Naive thymus-derived CD4-positive, alpha-beta T cell (primary cell): ENCODE measurements around the gene HOXB5. TPM values are rescaled to one million over a fixed set of nuclear protein-coding genes. Genes with fewer than 3 reads are reported as not detected.

ENCODE experiments used
- ATAC-seq: fragments of 150-1000 bp; cut with Tn5 transposase; 2 replicates; pipeline ENCODE4 v1.10.0; 2021; ENCODE audit warnings: mild to moderate bottlenecking, moderate library complexity
- CTCF ChIA-PET: fragments of 350-600 bp; sonication (Branson Sonifier 250); formaldehyde crosslinking; loops from one replicate; lab custom pipeline; 2021; ENCODE audit warnings: antibody characterized with exemption; lab: Charles Lee
- POLR2A ChIA-PET: fragments of 350-600 bp; sonication (Branson Sonifier 250); formaldehyde crosslinking; loops from one replicate; lab custom pipeline; 2021; ENCODE audit warnings: antibody characterized with exemption, inconsistent platforms; lab: Charles Lee
- DNase-seq, 9 donors: peaks; one replicate each; pipeline versions ENCODE4 v3.0.0 to v3.0.0-alpha.2; 2020 to 2022; ENCODE audit warnings: mixed read lengths in 1 of 9
- H3K27ac ChIP-seq: one replicate; pipeline ENCODE4 v1.7.0; 2013; ENCODE audit warnings: mild to moderate bottlenecking, low read depth, low read length, moderate library complexity
- H3K27me3 ChIP-seq, 2 donors: one replicate each; pipeline ENCODE4 v1.7.0; 2013; ENCODE audit warnings: low read length in 2 of 2, mild to moderate bottlenecking in 2 of 2, moderate library complexity in 2 of 2; ENCODE audit not compliant: control insufficient read depth in 2 of 2, insufficient read depth in 2 of 2
- H3K36me3 ChIP-seq, 3 experiments: 1 replicate in 2 of 3; 2 replicates in 1 of 3; pipeline ENCODE4 v1.7.0; 2013; ENCODE audit warnings: low read length in 3 of 3, mild to moderate bottlenecking in 3 of 3, moderate library complexity in 1 of 3; ENCODE audit not compliant: insufficient read depth in 3 of 3, control insufficient read depth in 2 of 3
- H3K4me1 ChIP-seq, 2 donors: one replicate each; pipeline ENCODE4 v1.7.0; 2013; ENCODE audit warnings: low read length in 2 of 2, mild to moderate bottlenecking in 2 of 2, moderate library complexity in 1 of 2; ENCODE audit not compliant: control insufficient read depth in 2 of 2, insufficient read depth in 2 of 2
- H3K4me3 ChIP-seq: 2 replicates; pipeline ENCODE4 v1.7.0; 2013; ENCODE audit warnings: mild to moderate bottlenecking, low read length
- H3K9me3 ChIP-seq, 3 experiments: 1 replicate in 2 of 3; 2 replicates in 1 of 3; pipeline ENCODE4 v1.7.0; 2013; ENCODE audit warnings: low read length in 3 of 3; ENCODE audit not compliant: control insufficient read depth in 2 of 3
- H3K27ac Mint-ChIP-seq, 9 donors: one replicate each; pipeline ENCODE4 v1.8.0; 2020 to 2022; ENCODE audit warnings: mixed read lengths in 9 of 9, mild to moderate bottlenecking in 8 of 9, moderate library complexity in 5 of 9, inconsistent platforms in 2 of 9
- H3K27me3 Mint-ChIP-seq, 5 donors: one replicate each; pipeline ENCODE4 v1.8.0; 2021 to 2022; ENCODE audit warnings: mixed read lengths in 5 of 5, mild to moderate bottlenecking in 1 of 5
- H3K36me3 Mint-ChIP-seq, 5 donors: one replicate each; pipeline ENCODE4 v1.8.0; 2020 to 2022; ENCODE audit warnings: mixed read lengths in 5 of 5, mild to moderate bottlenecking in 3 of 5, inconsistent platforms in 1 of 5
- H3K4me1 Mint-ChIP-seq, 7 donors: one replicate each; pipeline ENCODE4 v1.8.0; 2020 to 2022; ENCODE audit warnings: mixed read lengths in 7 of 7, mild to moderate bottlenecking in 3 of 7, inconsistent platforms in 1 of 7
- H3K4me3 Mint-ChIP-seq, 10 donors: one replicate each; pipeline ENCODE4 v1.8.0; 2020 to 2022; ENCODE audit warnings: mild to moderate bottlenecking in 10 of 10, mixed read lengths in 10 of 10, moderate library complexity in 6 of 10, inconsistent platforms in 2 of 10
- H3K9me3 Mint-ChIP-seq, 11 donors: one replicate each; pipeline ENCODE4 v1.8.0; 2020 to 2022; ENCODE audit warnings: mixed read lengths in 11 of 11, mild to moderate bottlenecking in 4 of 11, inconsistent platforms in 1 of 11, moderate library complexity in 1 of 11
- intact Hi-C, 2 donors: fragments of 100-400 bp; cut with micrococcal nuclease; formaldehyde crosslinking; loops; one replicate each; pipeline ENCODE4 v1.15.1; 2023
- polyA plus RNA-seq, 2 donors: library from polyadenylated mRNA; unstranded; fragments of 300-500 nt; fragmentation: Illumina TruSeq; gene quantifications; one replicate each; pipeline ENCODE4 v1.2.3, GENCODE V29; 2021
- total RNA-seq, 6 experiments: library from RNA in 5 of 6; stranded (reverse) in 5 of 6; gene quantifications; 1 replicate in 5 of 6; 2 replicates in 1 of 6; pipeline ENCODE4 v1.2.3 and lab custom pipeline; 2021 to 2026

Gene HOXB5
- total and polyA plus RNA-seq, 7 experiments from 2014 or later, result not detected

- no peak overlapping the region for H3K4me3 ChIP-seq
- peaks cover 21 to 24% of the 10 kb centered on the region in 2 donors for H3K4me1 ChIP-seq
- Mint-ChIP-seq H3K9me3 (peaks cover 0 to 3% (median 0%) of the 10 kb centered on the region in 11 donors), H3K27ac (no peak overlapping the region), H3K36me3 (peaks cover 0 to 3% (median 0%) of the 10 kb centered on the region in 5 donors), H3K4me1 (peaks cover 25 to 40% (median 31%) of the 10 kb centered on the region in 7 donors), H3K4me3 (peak overlapping the region in 1 of 10 donors; percentile 5), H3K27me3 (peaks cover 81 to 91% (median 86%) of the 10 kb centered on the region in 5 donors)
- intact Hi-C loops, result no loop called here
- DNase-seq (no peak), ATAC-seq (no peak)
- H3K9me3 ChIP-seq, result no peaks in the 10 kb centered on the region
- no peak overlapping the region for H3K27ac ChIP-seq
- H3K36me3 ChIP-seq, result no peaks in the 10 kb centered on the region
- ChIA-PET CTCF (interaction anchor here (0.6 to 1.8 kb wide), 4 partner anchors 9 to 533 kb away, joined by 3 to 5 read pairs (median 4); partner anchors contain the start of gene HOXB5), POLR2A (no interaction called here)
- H3K27me3 ChIP-seq, result peaks cover 22 to 45% of the 10 kb centered on the region in 2 donors
These were observed 28.1 kb upstream of the HOXB5 start for GRCh38 chr17:48621410-48622392.

DNA sequence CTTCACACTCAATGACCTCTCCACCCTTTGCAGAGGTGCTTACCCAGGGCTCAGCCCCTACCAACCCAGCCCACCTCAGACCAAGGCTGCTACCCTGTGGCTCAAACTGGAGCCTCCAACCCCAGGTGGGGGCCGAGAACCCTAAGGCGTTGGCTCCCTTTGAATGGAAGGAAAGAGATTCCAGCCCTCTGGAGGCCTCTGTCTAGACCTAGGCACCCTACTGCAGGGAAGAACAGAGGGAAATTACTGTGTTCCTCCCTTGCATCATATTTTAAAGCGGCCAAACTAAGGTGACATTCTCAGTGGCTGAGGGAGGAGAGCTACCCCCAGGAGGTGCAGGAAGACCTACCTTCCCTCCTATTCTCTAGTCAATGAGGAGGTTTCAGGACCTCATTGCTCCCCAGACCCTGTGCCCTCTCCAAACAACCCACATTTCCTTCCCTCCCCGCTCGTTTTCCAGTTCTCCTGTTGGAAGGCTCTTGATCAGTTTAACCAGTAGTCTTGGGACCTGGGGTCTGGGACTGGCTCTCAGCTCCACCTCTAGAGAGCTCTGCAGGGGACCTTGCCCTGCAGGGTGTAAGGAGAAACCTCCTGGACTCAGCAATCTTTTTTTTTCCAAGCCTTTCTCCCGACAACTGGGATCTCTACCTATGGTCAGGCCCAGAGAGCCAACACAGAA, 27.0 kb upstream of the HOXB5 start:
- H3K9me3 ChIP-seq, result no peaks in the 10 kb centered on the region
- no peaks in the 10 kb centered on the region for H3K36me3 ChIP-seq
- peaks cover 82 to 94% (median 87%) of the 10 kb centered on the region in 5 donors for H3K27me3 Mint-ChIP-seq
- DNase-seq, result no peak
- H3K27ac Mint-ChIP-seq, result peak overlapping the region in 1 of 9 donors; percentile 59
- H3K27me3 ChIP-seq, result peaks cover 32 to 51% of the 10 kb centered on the region in 2 donors
- H3K4me3 ChIP-seq, result no peak overlapping the region
- no peak for ATAC-seq
- H3K4me3 Mint-ChIP-seq, result no peak overlapping the region
- H3K4me1 Mint-ChIP-seq, result peaks cover 20 to 32% (median 26%) of the 10 kb centered on the region in 7 donors
- ChIA-PET POLR2A (no interaction called here), CTCF (interaction anchor here (1.6 kb wide), 1 partner anchor 27 kb away, joined by 3 read pairs; the partner anchor contains the start of gene HOXB5)
- peaks cover 18 to 22% of the 10 kb centered on the region in 2 donors for H3K4me1 ChIP-seq
- H3K27ac ChIP-seq, result no peak overlapping the region
- H3K36me3 Mint-ChIP-seq, result peaks cover 0 to 3% (median 0%) of the 10 kb centered on the region in 5 donors
- intact Hi-C loops, result no loop called here
- H3K9me3 Mint-ChIP-seq, result peaks cover 0 to 3% (median 0%) of the 10 kb centered on the region in 11 donors

DNA sequence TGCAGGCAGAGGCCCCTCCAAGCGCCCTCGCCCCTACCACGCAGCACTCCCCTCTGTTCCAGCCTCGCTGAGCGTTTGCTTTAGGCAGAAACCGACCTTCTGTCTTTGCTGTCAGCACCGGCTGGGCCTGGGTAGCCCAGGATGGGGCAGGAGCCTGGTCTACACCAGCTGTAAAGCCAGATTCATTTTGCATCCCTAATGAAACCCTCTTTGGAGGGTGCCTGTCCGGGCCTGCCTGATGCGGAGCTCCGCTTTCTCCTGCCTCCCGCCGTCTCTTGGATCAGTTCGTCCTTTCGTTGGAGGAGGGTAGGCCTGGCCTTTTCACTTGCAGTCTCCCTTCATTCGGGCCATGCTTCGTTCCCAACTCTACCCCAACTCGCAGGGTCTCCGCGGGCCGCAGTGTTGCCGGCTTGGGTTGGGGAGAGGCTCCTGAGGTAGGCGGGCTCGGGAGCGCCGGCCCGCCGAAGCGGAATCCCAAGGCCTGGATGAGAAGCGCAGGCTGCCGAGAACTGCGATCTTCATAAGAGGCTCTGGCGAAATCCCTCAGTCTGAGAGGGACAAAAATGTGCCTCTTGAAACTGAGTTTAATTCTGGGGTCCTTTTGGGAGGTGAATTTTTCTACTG, 26.4 kb upstream of the HOXB5 start:
- H3K27me3 ChIP-seq, result peaks cover 35 to 56% of the 10 kb centered on the region in 2 donors
- no peak for DNase-seq
- no peak for ATAC-seq
- Mint-ChIP-seq H3K36me3 (peaks cover 0 to 3% (median 0%) of the 10 kb centered on the region in 5 donors), H3K9me3 (peaks cover 0 to 3% (median 0%) of the 10 kb centered on the region in 11 donors), H3K27me3 (peaks cover 86 to 97% (median 91%) of the 10 kb centered on the region in 5 donors), H3K27ac (peak overlapping the region in 2 of 9 donors; percentile 27 to 76), H3K4me1 (peaks cover 20 to 34% (median 28%) of the 10 kb centered on the region in 7 donors), H3K4me3 (peak overlapping the region in 5 of 10 donors; percentile 12 to 53 (median 23))
- ChIA-PET CTCF (interaction anchor here (1.7 to 2.6 kb wide), 3 partner anchors 31 to 594 kb away, joined by 3 to 7 read pairs (median 6); no protein-coding TSS in a partner anchor), POLR2A (no interaction called here)
- H3K36me3 ChIP-seq, result no peaks in the 10 kb centered on the region
- H3K9me3 ChIP-seq, result no peaks in the 10 kb centered on the region
- H3K27ac ChIP-seq, result no peak overlapping the region
- H3K4me1 ChIP-seq, result peaks cover 12 to 15% of the 10 kb centered on the region in 2 donors
- intact Hi-C loops, result loop anchor here (5.0 to 10.0 kb wide), 4 partner anchors 538 to 1345 kb away; partner anchors contain the start of genes DLX4 (in 1 of the 2), PNPO (in 1 of the 2) and SCRN2 (in 1 of the 2)
- H3K4me3 ChIP-seq, result no peak overlapping the region

GRCh38 chr17:48618256-48618896, 24.8 kb upstream of the HOXB5 start:
- Histone ChIP-seq H3K27ac (no peak overlapping the region), H3K36me3 (no peaks in the 10 kb centered on the region), H3K4me1 (peaks cover 19 to 23% of the 10 kb centered on the region in 2 donors), H3K9me3 (no peaks in the 10 kb centered on the region), H3K4me3 (no peak overlapping the region), H3K27me3 (peaks cover 35 to 59% of the 10 kb centered on the region in 2 donors)
- Mint-ChIP-seq H3K9me3 (peaks cover 0 to 3% (median 0%) of the 10 kb centered on the region in 11 donors), H3K27me3 (peaks cover 90 to 97% (median 92%) of the 10 kb centered on the region in 5 donors), H3K27ac (peak overlapping the region in 3 of 9 donors; percentile 74 to 83 (median 81)), H3K4me1 (peaks cover 26 to 49% (median 36%) of the 10 kb centered on the region in 7 donors), H3K36me3 (peaks cover 0 to 3% (median 0%) of the 10 kb centered on the region in 5 donors), H3K4me3 (peak overlapping the region in 9 of 10 donors; percentile 12 to 53 (median 40))
- intact Hi-C loops, result loop anchor here (1.0 to 10.0 kb wide), 8 partner anchors 355 to 1346 kb away; partner anchors contain the start of genes DLX4 (in 1 of the 2), PNPO (in 1 of the 2) and SCRN2 (in 1 of the 2)
- ATAC-seq (peak; percentile 90), DNase-seq (peak; percentile 62 to 86 (median 74))
- POLR2A ChIA-PET, result interaction anchor here (0.6 to 1.0 kb wide), 3 partner anchors 11 to 524 kb away, joined by 3 to 5 read pairs (median 4); no protein-coding TSS in a partner anchor
- CTCF ChIA-PET, result interaction anchor here (0.6 to 2.6 kb wide), 15 partner anchors 9 to 593 kb away, joined by 3 to 7 read pairs (median 4); partner anchors contain the start of gene HOXB5

- peak overlapping the region in 3 of 10 donors; percentile 30 to 49 (median 40) for H3K4me3 Mint-ChIP-seq
- no peak for DNase-seq
- H3K36me3 Mint-ChIP-seq, result peaks cover 0 to 3% (median 0%) of the 10 kb centered on the region in 5 donors
These were observed 24.1 kb upstream of the HOXB5 start for GRCh38 chr17:48617471-48618255.

More at GRCh38 chr17:48617471-48618255, 24.1 kb upstream of the HOXB5 start:
- H3K36me3 ChIP-seq, result no peaks in the 10 kb centered on the region
- peak overlapping the region in 3 of 9 donors; percentile 15 to 77 (median 69) for H3K27ac Mint-ChIP-seq
- H3K9me3 ChIP-seq, result no peaks in the 10 kb centered on the region
- ChIA-PET CTCF (interaction anchor here (0.6 to 2.6 kb wide), 13 partner anchors 8 to 1122 kb away, joined by 3 to 7 read pairs (median 4); partner anchors contain the start of gene HOXB5), POLR2A (interaction anchor here (0.6 to 1.0 kb wide), 3 partner anchors 10 to 523 kb away, joined by 3 to 5 read pairs (median 4); no protein-coding TSS in a partner anchor)
- peaks cover 0 to 3% (median 0%) of the 10 kb centered on the region in 11 donors for H3K9me3 Mint-ChIP-seq
- no peak overlapping the region for H3K4me3 ChIP-seq
- H3K27me3 ChIP-seq, result peaks cover 35 to 61% of the 10 kb centered on the region in 2 donors
- peaks cover 30 to 56% (median 43%) of the 10 kb centered on the region in 7 donors for H3K4me1 Mint-ChIP-seq
- H3K4me1 ChIP-seq, result peaks cover 19 to 30% of the 10 kb centered on the region in 2 donors
- H3K27me3 Mint-ChIP-seq, result peaks cover 88 to 96% (median 92%) of the 10 kb centered on the region in 5 donors
- intact Hi-C loops, result loop anchor here (1.0 to 10.0 kb wide), 8 partner anchors 354 to 1347 kb away; partner anchors contain the start of genes DLX4 (in 1 of the 2), PNPO (in 1 of the 2) and SCRN2 (in 1 of the 2)
- H3K27ac ChIP-seq, result no peak overlapping the region
- ATAC-seq, result no peak
